Fibroblast of peridontal ligament (primary cell): Measurements from ENCODE around the gene HEPN1.

ENCODE experiments used
- DNase-seq: peaks from one replicate; pipeline ENCODE4 v3.0.0-alpha.2; 2010; ENCODE audit errors: extremely low read depth

HEPN1 gene

GRCh38 chr11:124918950-124919349 is at the start of gene HEPN1:
TSS of gene HEPN1 (plus strand) at chr11:124919250.
- DNase-seq, result no peak

GRCh38 chr11:124869331-124869730 is 49.7 kb upstream of the HEPN1 start:
- no peak for DNase-seq

- DNase-seq, result no peak
Measured at GRCh38 chr11:124869856-124870387, 49.1 kb upstream of the HEPN1 start.

GRCh38 chr11:124870430-124870829 is 48.6 kb upstream of the HEPN1 start:
- no peak for DNase-seq

GRCh38 chr11:124872280-124872679 is 46.8 kb upstream of the HEPN1 start:
- no peak for DNase-seq

GRCh38 chr11:124872741-124873140 is 46.3 kb upstream of the HEPN1 start:
- no peak for DNase-seq

GRCh38 chr11:124873951-124874350 is 45.1 kb upstream of the HEPN1 start:
- no peak for DNase-seq

GRCh38 chr11:124874571-124875255 is 44.3 kb upstream of the HEPN1 start:
- no peak for DNase-seq

GRCh38 chr11:124875401-124875800 is 43.6 kb upstream of the HEPN1 start:
- no peak for DNase-seq

- peak; percentile 95 for DNase-seq
Measured at GRCh38 chr11:124875943-124876817, 42.9 kb upstream of the HEPN1 start.

GRCh38 chr11:124876818-124877630 is 42.0 kb upstream of the HEPN1 start:
- DNase-seq, result no peak

- no peak for DNase-seq
Measured at GRCh38 chr11:124877631-124877909, 41.5 kb upstream of the HEPN1 start.

- DNase-seq, result no peak
Measured at GRCh38 chr11:124877910-124878758, 40.9 kb upstream of the HEPN1 start.

- no peak for DNase-seq
Measured at GRCh38 chr11:124878759-124879492, 40.1 kb upstream of the HEPN1 start.

GRCh38 chr11:124879493-124880289 is 39.4 kb upstream of the HEPN1 start:
- DNase-seq, result no peak

- DNase-seq, result no peak
Measured at GRCh38 chr11:124880290-124880611, 38.8 kb upstream of the HEPN1 start.

- DNase-seq, result no peak
Measured at GRCh38 chr11:124880958-124881357, 38.1 kb upstream of the HEPN1 start.

GRCh38 chr11:124882339-124883071 is 36.5 kb upstream of the HEPN1 start:
- peak; percentile 30 for DNase-seq

GRCh38 chr11:124884340-124884739 is 34.7 kb upstream of the HEPN1 start:
- no peak for DNase-seq
